Measurements from ENCODE around the gene ADARB1. TPM values are rescaled to one million over a fixed set of nuclear protein-coding genes. Genes with fewer than 3 reads are reported as not detected.

Gene ADARB1
- total RNA-seq, 4 donors from 2014 or later, result 107 to 231 (median 201) TPM

DNA sequence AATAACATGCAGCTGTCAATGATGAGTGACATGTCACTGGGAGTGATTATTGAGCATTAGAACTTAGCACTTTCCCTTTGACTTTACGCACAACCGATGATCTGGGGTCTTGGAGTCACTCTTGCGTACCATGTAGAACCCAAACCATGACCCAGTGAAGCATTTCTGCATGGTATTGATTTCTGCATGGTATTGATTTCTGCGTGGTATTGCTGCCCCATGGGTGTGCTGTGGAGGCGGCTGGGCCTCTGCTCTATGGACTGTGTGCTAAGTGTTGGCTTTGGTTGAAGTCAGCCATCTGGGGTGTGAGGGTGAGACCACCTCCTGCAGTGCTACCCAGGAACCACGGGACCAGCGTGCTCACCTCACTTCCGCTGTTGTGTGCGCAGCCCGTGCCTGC lies 98.0 kb downstream of the ADARB1 start:
- H3K27me3 ChIP-seq, result no peaks in the 10 kb centered on the region
- H3K36me3 ChIP-seq, result peaks cover 18 to 43% (median 35%) of the 10 kb centered on the region in 4 donors
- no peak for DNase-seq (ENCODE audit: extremely low spot score)
- H3K4me1 ChIP-seq, result peaks cover 12 to 33% (median 28%) of the 10 kb centered on the region in 4 donors
- intact Hi-C loops (cut with DNase I), result no loop called here
- H3K27ac ChIP-seq (replicated peaks in 1 of 4), result no peak overlapping the region
- TF ChIP-seq POLR2A (IDR thresholded peaks at IDR 0.05; ENCODE audit: low read depth), result no peak
- 90% methylated on average over 10 of the region's 10 CpGs for WGBS
- H3K9me3 ChIP-seq, result no peaks in the 10 kb centered on the region
- no peak overlapping the region for H3K4me3 ChIP-seq

DNA sequence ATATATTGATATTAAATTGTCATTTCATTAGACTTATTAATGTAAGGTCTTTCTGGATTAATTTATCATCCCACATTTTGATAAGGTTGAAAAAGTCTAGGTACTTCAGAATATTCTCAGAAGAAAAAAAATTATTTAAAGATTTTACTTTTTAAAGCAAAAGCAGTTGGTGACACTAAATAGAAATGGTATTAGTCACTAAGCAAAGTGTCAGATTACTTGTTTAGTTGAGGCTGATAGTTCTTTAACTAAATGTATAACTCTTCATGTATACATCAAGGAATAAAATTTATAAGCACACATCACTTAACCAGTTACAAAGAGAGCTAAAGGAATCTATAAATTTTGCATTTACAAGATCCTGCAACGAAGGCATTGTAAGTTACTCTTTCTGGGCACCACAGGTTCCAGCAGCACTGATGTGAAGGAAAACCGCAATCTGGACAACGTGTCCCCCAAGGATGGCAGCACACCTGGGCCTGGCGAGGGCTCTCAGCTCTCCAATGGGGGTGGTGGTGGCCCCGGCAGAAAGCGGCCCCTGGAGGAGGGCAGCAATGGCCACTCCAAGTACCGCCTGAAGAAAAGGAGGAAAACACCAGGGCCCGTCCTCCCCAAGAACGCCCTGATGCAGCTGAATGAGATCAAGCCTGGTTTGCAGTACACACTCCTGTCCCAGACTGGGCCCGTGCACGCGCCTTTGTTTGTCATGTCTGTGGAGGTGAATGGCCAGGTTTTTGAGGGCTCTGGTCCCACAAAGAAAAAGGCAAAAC lies 101.1 kb downstream of the ADARB1 start:
- Histone ChIP-seq H3K36me3 (peaks cover 41 to 74% (median 64%) of the 10 kb centered on the region in 4 donors), H3K4me1 (peaks cover 0 to 4% (median 0%) of the 10 kb centered on the region in 4 donors), H3K9me3 (no peaks in the 10 kb centered on the region), H3K4me3 (no peak overlapping the region), H3K27ac (replicated peaks in 1 of 4) (no peak overlapping the region), H3K27me3 (no peaks in the 10 kb centered on the region)
- WGBS, result 88% methylated on average over 12 of the region's 12 CpGs
- no peak for TF ChIP-seq EP300 (IDR thresholded peaks at IDR 0.05)
- TF ChIP-seq POLR2A (IDR thresholded peaks at IDR 0.05; ENCODE audit: low read depth), result no peak
- TF ChIP-seq POLR2AphosphoS5 (IDR thresholded peaks at IDR 0.05), result no peak
- TF ChIP-seq, protein P1, sequence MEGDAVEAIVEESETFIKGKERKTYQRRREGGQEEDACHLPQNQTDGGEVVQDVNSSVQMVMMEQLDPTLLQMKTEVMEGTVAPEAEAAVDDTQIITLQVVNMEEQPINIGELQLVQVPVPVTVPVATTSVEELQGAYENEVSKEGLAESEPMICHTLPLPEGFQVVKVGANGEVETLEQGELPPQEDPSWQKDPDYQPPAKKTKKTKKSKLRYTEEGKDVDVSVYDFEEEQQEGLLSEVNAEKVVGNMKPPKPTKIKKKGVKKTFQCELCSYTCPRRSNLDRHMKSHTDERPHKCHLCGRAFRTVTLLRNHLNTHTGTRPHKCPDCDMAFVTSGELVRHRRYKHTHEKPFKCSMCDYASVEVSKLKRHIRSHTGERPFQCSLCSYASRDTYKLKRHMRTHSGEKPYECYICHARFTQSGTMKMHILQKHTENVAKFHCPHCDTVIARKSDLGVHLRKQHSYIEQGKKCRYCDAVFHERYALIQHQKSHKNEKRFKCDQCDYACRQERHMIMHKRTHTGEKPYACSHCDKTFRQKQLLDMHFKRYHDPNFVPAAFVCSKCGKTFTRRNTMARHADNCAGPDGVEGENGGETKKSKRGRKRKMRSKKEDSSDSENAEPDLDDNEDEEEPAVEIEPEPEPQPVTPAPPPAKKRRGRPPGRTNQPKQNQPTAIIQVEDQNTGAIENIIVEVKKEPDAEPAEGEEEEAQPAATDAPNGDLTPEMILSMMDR (IDR thresholded peaks at IDR 0.05), result no peak
- intact Hi-C loops (cut with DNase I), result no loop called here
- peak; percentile 83 for DNase-seq (ENCODE audit: extremely low spot score)

- peaks cover 47 to 80% (median 70%) of the 10 kb centered on the region in 4 donors for H3K36me3 ChIP-seq
- peaks cover 0 to under 1% (median 0%) of the 10 kb centered on the region in 4 donors for H3K4me1 ChIP-seq
Observed at GRCh38 chr21:45176141-45176540, 101.8 kb downstream of the ADARB1 start.

DNA sequence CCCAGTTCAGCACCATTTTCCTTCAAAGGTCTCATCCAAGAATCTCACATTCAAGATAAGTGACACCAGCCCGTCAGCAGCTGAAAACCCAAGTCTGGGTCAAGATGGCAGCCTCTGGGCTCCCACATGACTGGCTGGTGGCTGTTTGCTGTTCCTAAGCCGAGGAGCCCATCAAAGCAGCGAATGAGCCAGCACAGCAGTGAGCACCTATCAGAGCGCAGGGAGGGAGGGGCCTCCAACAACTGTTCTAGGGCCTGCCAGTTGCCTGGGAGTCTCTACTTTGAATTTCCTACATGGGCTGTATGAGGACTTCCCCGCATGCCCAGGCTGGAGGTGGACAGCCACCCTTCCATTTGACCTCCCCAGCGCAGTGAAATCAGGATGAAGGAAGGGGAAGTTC lies 102.7 kb downstream of the ADARB1 start:
- H3K4me3 ChIP-seq, result no peak overlapping the region
- H3K27me3 ChIP-seq, result no peaks in the 10 kb centered on the region
- no peak overlapping the region for H3K27ac ChIP-seq (replicated peaks in 1 of 4)
- TF ChIP-seq, protein P1 (IDR thresholded peaks at IDR 0.05), result no peak
- TF ChIP-seq EP300 (IDR thresholded peaks at IDR 0.05) (no peak), POLR2A (IDR thresholded peaks at IDR 0.05; ENCODE audit: low read depth) (no peak), POLR2AphosphoS5 (IDR thresholded peaks at IDR 0.05) (no peak)
- H3K36me3 ChIP-seq, result peaks cover 55 to 84% (median 71%) of the 10 kb centered on the region in 4 donors
- intact Hi-C loops (cut with DNase I), result no loop called here
- H3K9me3 ChIP-seq, result no peaks in the 10 kb centered on the region
- no peaks in the 10 kb centered on the region for H3K4me1 ChIP-seq
- no peak for DNase-seq (ENCODE audit: extremely low spot score)
- WGBS, result 96% methylated on average over 6 of the region's 6 CpGs

More at GRCh38 chr21:45176141-45176540, 101.8 kb downstream of the ADARB1 start:
- WGBS, result 93% methylated on average over 15 of the region's 16 CpGs
- TF ChIP-seq EP300 (IDR thresholded peaks at IDR 0.05) (no peak), POLR2AphosphoS5 (IDR thresholded peaks at IDR 0.05) (no peak), POLR2A (IDR thresholded peaks at IDR 0.05; ENCODE audit: low read depth) (no peak)
- TF ChIP-seq, protein P1 (IDR thresholded peaks at IDR 0.05), result no peak
- Histone ChIP-seq H3K9me3 (no peaks in the 10 kb centered on the region), H3K27me3 (no peaks in the 10 kb centered on the region), H3K4me3 (no peak overlapping the region), H3K27ac (replicated peaks in 1 of 4) (no peak overlapping the region)
- DNase-seq (ENCODE audit: extremely low spot score), result peak; percentile 89
- intact Hi-C loops (cut with DNase I), result no loop called here

DNA sequence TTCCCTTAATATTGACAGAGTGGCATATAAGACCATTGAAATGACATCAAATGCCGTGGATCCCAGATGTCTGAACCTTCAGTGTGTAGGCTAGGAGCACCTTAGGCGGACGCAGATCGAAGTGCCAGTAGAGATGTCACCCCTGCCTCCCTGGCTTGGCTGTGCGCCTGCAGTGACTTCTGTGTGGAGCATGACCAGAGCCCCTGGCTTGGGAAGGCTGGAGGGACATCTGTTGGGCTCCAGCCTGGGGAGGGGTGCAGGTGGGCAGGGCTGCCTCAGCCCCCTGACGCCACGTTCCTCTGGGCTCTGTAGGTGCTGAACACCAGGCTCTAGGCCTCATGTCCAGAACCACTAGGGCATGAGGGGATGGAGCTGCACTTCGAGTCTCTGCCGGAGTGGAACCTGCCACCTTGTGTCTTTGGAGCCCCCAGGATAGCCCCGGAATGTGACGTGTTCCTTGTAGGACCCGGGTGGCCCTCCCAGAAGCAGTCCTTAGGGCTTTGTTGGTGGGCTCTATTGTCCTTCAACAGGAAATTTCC lies 103.8 kb downstream of the ADARB1 start:
- no peaks in the 10 kb centered on the region for H3K27me3 ChIP-seq
- no peak overlapping the region for H3K4me3 ChIP-seq
- WGBS, result 96% methylated on average over 7 of the region's 12 CpGs
- DNase-seq (ENCODE audit: extremely low spot score), result peak; percentile 75
- peaks cover 66 to 84% (median 72%) of the 10 kb centered on the region in 4 donors for H3K36me3 ChIP-seq
- no peaks in the 10 kb centered on the region for H3K9me3 ChIP-seq
- no peak overlapping the region for H3K27ac ChIP-seq (replicated peaks in 1 of 4)
- no peaks in the 10 kb centered on the region for H3K4me1 ChIP-seq
- TF ChIP-seq EP300 (IDR thresholded peaks at IDR 0.05) (no peak), POLR2A (IDR thresholded peaks at IDR 0.05; ENCODE audit: low read depth) (no peak), POLR2AphosphoS5 (IDR thresholded peaks at IDR 0.05) (no peak)
- TF ChIP-seq, protein P1 (IDR thresholded peaks at IDR 0.05), result no peak
- intact Hi-C loops (cut with DNase I), result no loop called here
